Endothelial cell of umbilical vein (primary cell): Measurements from ENCODE around the gene NAV3. TPM values are rescaled to one million over a fixed set of nuclear protein-coding genes. Genes with fewer than 3 reads are reported as not detected.

Experiments used
- BruUV-seq: library from RNA; stranded (reverse); fragments of 400-500 nt; replicated peaks from 2 replicates; lab custom pipeline; 2021; lab: Mats Ljungman, UMichigan
- CTCF ChIA-PET: fragments of 300-600, 350-600 bp; sonication (Branson Sonifier 250); formaldehyde crosslinking; loops from one replicate; lab custom pipeline; 2021; ENCODE audit warnings: antibody characterized with exemption, inconsistent platforms; lab: Charles Lee
- POLR2A ChIA-PET: fragments of 300-600, 350-600 bp; sonication (Branson Sonifier 250); formaldehyde crosslinking; loops from one replicate; lab custom pipeline; 2021; ENCODE audit warnings: antibody characterized with exemption, inconsistent platforms; lab: Charles Lee
- DNase-seq: peaks from one replicate; pipeline ENCODE4 v3.0.0-alpha.2; 2011; ENCODE audit warnings: low read depth, low spot score
- FAIRE-seq: peaks from 2 replicates; lab custom pipeline; 2011; peaks lifted over from hg19 to GRCh38; lab: Jason Lieb, UNC
- H2AFZ ChIP-seq: 2 replicates; pipeline ENCODE4 v1.6.0; 2012; ENCODE audit warnings: low read depth, low read length, control low read depth, inconsistent platforms
- H3K27ac ChIP-seq: 2 replicates; pipeline ENCODE4 v1.5.1; 2011; ENCODE audit warnings: low read depth, mild to moderate bottlenecking, control low read depth, low read length, moderate library complexity; ENCODE audit not compliant: insufficient read depth
- H3K27me3 ChIP-seq, 2 experiments: 2 replicates each; pipeline versions ENCODE4 v1.6.0 to v1.6.1; 2011; ENCODE audit warnings: low read length in 2 of 2, mixed read lengths in 1 of 2; ENCODE audit not compliant: control insufficient read depth in 2 of 2, insufficient read depth in 2 of 2
- H3K36me3 ChIP-seq, 2 experiments: 2 replicates in 1 of 2; 3 replicates in 1 of 2; pipeline ENCODE4 v1.5.1; 2011; ENCODE audit warnings: low read length in 2 of 2, mild to moderate bottlenecking in 1 of 2, moderate library complexity in 1 of 2; ENCODE audit not compliant: control insufficient read depth in 2 of 2, insufficient read depth in 2 of 2; ENCODE audit errors: extremely low read depth in 1 of 2
- H3K4me1 ChIP-seq: 3 replicates; pipeline ENCODE4 v1.5.1; 2011; ENCODE audit warnings: mild to moderate bottlenecking, low read length; ENCODE audit not compliant: control insufficient read depth, insufficient read depth; ENCODE audit errors: extremely low read depth
- H3K4me2 ChIP-seq: 2 replicates; pipeline ENCODE4 v1.6.1; 2011; ENCODE audit warnings: low read length, control low read depth, mixed read lengths; ENCODE audit not compliant: insufficient read depth
- H3K4me3 ChIP-seq, 3 experiments: fragments of 200-600 bp in 1 of 3; sonication (generic), shearing (Covaris generic) in 1 of 3; replicated peaks in 1 of 3; 2 replicates each; pipeline ENCODE4 v1.5.1; 2011 to 2016; ENCODE audit warnings: control low read depth in 3 of 3, low read length in 3 of 3, mild to moderate bottlenecking in 2 of 3, inconsistent platforms in 1 of 3, low read depth in 1 of 3, moderate library complexity in 1 of 3; ENCODE audit not compliant: insufficient read depth in 1 of 3
- H3K79me2 ChIP-seq: 2 replicates; pipeline ENCODE4 v1.6.0; 2012; ENCODE audit warnings: low read length, inconsistent platforms; ENCODE audit not compliant: control insufficient read depth, insufficient read depth
- H3K9ac ChIP-seq: replicated peaks from 2 replicates; pipeline ENCODE3; 2011; ENCODE audit warnings: low read length, control low read depth; ENCODE audit not compliant: insufficient read depth; ENCODE audit errors: extremely low read depth
- H3K9me1 ChIP-seq: replicated peaks from 3 replicates; pipeline ENCODE4 v1.6.0; 2011; ENCODE audit warnings: mild to moderate bottlenecking, low read length; ENCODE audit not compliant: control insufficient read depth, insufficient read depth; ENCODE audit errors: extremely low read depth
- H3K9me3 ChIP-seq: replicated peaks from 2 replicates; pipeline ENCODE4 v1.5.1; 2012; ENCODE audit warnings: low read length, inconsistent platforms; ENCODE audit not compliant: control insufficient read depth, insufficient read depth
- H4K20me1 ChIP-seq: replicated peaks from 2 replicates; pipeline ENCODE3; 2011; ENCODE audit warnings: mild to moderate bottlenecking, low read length; ENCODE audit not compliant: control insufficient read depth, insufficient read depth; ENCODE audit errors: extremely low read depth
- CTCF ChIP-seq, 2 donors: IDR thresholded peaks; 1 replicate in 1 of 2; 2 replicates in 1 of 2; pipeline ENCODE4 v1.5.1; 2011; ENCODE audit warnings: low read length in 2 of 2, mild to moderate bottlenecking in 2 of 2, moderate library complexity in 2 of 2, control low read depth in 1 of 2, inconsistent platforms in 1 of 2, low read depth in 1 of 2; ENCODE audit not compliant: insufficient read depth in 1 of 2; ENCODE audit errors: extremely low read depth in 1 of 2
- EZH2 ChIP-seq: IDR thresholded peaks from 2 replicates; pipeline ENCODE4 v1.6.1; 2012; ENCODE audit warnings: borderline replicate concordance, low read depth, mild to moderate bottlenecking, moderate library complexity, low read length, inconsistent platforms; ENCODE audit not compliant: severe bottlenecking
- FOS ChIP-seq: IDR thresholded peaks from 2 replicates; pipeline ENCODE4 v1.6.1; 2011; ENCODE audit warnings: mild to moderate bottlenecking, low read length, moderate library complexity, borderline replicate concordance; ENCODE audit not compliant: insufficient read depth
- GATA2 ChIP-seq: IDR thresholded peaks from 2 replicates; pipeline ENCODE4 v1.7.0; 2011; ENCODE audit warnings: low read depth, mild to moderate bottlenecking, moderate library complexity, mixed read lengths, low read length; ENCODE audit not compliant: insufficient read length, insufficient read depth
- JUN ChIP-seq: IDR thresholded peaks from 2 replicates; pipeline ENCODE4 v1.6.1; 2011; ENCODE audit warnings: borderline replicate concordance, low read depth; ENCODE audit not compliant: insufficient read length, insufficient read depth
- MAX ChIP-seq: IDR thresholded peaks from 2 replicates; pipeline ENCODE4 v1.6.1; 2011; ENCODE audit not compliant: insufficient read depth, insufficient read length
- MYC ChIP-seq: IDR thresholded peaks from one replicate; pipeline ENCODE4 v1.6.1; 2011; ENCODE audit warnings: mild to moderate bottlenecking, low read depth, low read length
- POLR2A ChIP-seq: IDR thresholded peaks from 2 replicates; pipeline ENCODE4 v1.6.1; 2012; ENCODE audit warnings: low read depth, mild to moderate bottlenecking, control low read depth, low read length
- POLR2AphosphoS5 ChIP-seq: IDR thresholded peaks from 2 replicates; pipeline ENCODE4 v1.6.1; 2012; ENCODE audit warnings: low read depth, mild to moderate bottlenecking, control low read depth, low read length, moderate library complexity; ENCODE audit not compliant: insufficient read depth
- dilution Hi-C: fragments of 300-500 bp; cut with MboI; formaldehyde crosslinking; loops from one replicate; pipeline ENCODE4 v1.15.0; 2019; ENCODE audit warnings: low sequenced_read_pairs; ENCODE audit not compliant: extremely low pct_ligation_motif_present
- intact Hi-C: fragments of 100-400 bp; cut with micrococcal nuclease; formaldehyde crosslinking; loops from one replicate; pipeline ENCODE4 v1.10.0; 2022
- polyA plus RNA-seq, 4 experiments: library from polyadenylated mRNA; depleted of rRNA in 3 of 4; stranded (reverse) in 3 of 4; unstranded in 1 of 4; fragments of >200 nt; gene quantifications; 2 replicates each; pipeline versions ENCODE4 v1.2.1 to v1.2.3, GENCODE V29; 2011 to 2012; ENCODE audit warnings: missing spikeins in 1 of 4
- total RNA-seq: library from RNA; stranded (reverse); gene quantifications from 2 replicates; pipeline ENCODE4 v1.2.3, GENCODE V29; 2021

Gene NAV3
- total and polyA plus RNA-seq, 2 donors (not counting 3 experiments of a cell fraction or from before 2014, with no cell fraction given) = 6.7 to 40.1 TPM

GRCh38 chr12:78220811-78221210, 390.1 kb downstream of the NAV3 start:
- H3K4me3 ChIP-seq = no peak overlapping the region
- H3K9ac ChIP-seq = no peak overlapping the region
- POLR2A ChIA-PET = no interaction called here
- H3K36me3 ChIP-seq = no peaks in the 10 kb centered on the region
- no peaks in the 10 kb centered on the region for H3K79me2 ChIP-seq
- BruUV-seq = no TSS peak
- FAIRE-seq = no peak
- H3K27me3 ChIP-seq = no peaks in the 10 kb centered on the region
- CTCF ChIA-PET = no interaction called here
- no peak overlapping the region for H3K27ac ChIP-seq
- no peak overlapping the region for H3K4me2 ChIP-seq
- no peak overlapping the region for H2AFZ ChIP-seq
- no peak for DNase-seq
- no peaks in the 10 kb centered on the region for H3K9me3 ChIP-seq
- dilution Hi-C loops = no loop called here
- no peaks in the 10 kb centered on the region for H3K9me1 ChIP-seq
- H4K20me1 ChIP-seq = no peaks in the 10 kb centered on the region
- intact Hi-C loops = no loop called here
- no peaks in the 10 kb centered on the region for H3K4me1 ChIP-seq
- TF ChIP-seq CTCF (IDR thresholded peaks at IDR 0.05; ENCODE audit: extremely low read depth in 1 of 2, insufficient read depth in 1 of 2, low read depth in 1 of 2, low read length in 2 of 2) = no peak
- no peak for TF ChIP-seq JUN
- TF ChIP-seq MYC = no peak
- TF ChIP-seq POLR2AphosphoS5 = no peak
- TF ChIP-seq POLR2A = no peak
- no peak for TF ChIP-seq EZH2
- TF ChIP-seq FOS = no peak
- TF ChIP-seq MAX = no peak
- TF ChIP-seq GATA2 = no peak
